Iris pigment epithelial cell (primary cell): ENCODE measurements around the gene P2RY11.

Source experiments
- DNase-seq: peaks from one replicate; pipeline ENCODE4 v3.0.0-alpha.2; 2011; ENCODE audit warnings: low read depth

Gene P2RY11

GRCh38 chr19:10093295-10094186, 18.0 kb upstream of the P2RY11 start:
- no peak for DNase-seq

GRCh38 chr19:10095622-10095947, 15.9 kb upstream of the P2RY11 start:
- no peak for DNase-seq

DNA sequence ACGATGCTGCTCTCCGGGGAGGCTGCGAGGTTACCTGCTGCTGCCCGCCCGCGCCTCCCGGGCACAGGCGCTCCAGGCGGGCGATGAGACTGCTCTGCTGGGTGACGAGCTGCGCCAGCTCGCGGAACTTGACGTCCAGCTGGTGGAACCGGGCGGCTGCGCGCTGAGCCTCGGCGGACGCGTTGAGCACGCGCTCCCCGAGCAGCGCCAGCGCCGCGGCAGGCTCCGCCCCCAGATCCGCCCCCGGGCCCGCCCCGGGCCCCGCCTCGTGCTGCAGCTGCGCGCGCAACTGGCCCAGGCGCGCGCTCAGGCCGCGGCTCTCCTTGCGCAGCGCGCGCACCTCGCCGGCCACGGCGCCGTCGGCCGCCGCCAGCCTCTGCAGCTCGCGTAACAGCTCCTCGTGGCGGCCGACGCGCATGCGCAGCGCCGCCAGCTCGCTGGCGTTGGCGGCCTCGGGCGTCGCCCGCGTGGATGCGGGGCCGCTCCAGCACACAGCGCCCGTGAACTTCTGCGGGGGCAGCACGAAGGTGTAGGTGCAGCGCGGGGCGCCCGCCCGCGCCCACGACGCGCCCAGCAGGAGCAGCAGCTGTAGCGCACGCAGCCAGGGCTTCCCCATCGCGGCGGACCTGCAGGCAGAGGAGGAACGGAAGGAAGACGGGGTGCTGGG, 15.4 kb upstream of the P2RY11 start:
- peak; percentile 85 for DNase-seq

- no peak for DNase-seq
Measured at GRCh38 chr19:10096615-10096963, 14.9 kb upstream of the P2RY11 start.

- no peak for DNase-seq
Measured at GRCh38 chr19:10100163-10100785, 11.2 kb upstream of the P2RY11 start.

GRCh38 chr19:10102787-10103236, 8.7 kb upstream of the P2RY11 start:
- no peak for DNase-seq

GRCh38 chr19:10104130-10104513, 7.4 kb upstream of the P2RY11 start:
- DNase-seq: no peak

DNA sequence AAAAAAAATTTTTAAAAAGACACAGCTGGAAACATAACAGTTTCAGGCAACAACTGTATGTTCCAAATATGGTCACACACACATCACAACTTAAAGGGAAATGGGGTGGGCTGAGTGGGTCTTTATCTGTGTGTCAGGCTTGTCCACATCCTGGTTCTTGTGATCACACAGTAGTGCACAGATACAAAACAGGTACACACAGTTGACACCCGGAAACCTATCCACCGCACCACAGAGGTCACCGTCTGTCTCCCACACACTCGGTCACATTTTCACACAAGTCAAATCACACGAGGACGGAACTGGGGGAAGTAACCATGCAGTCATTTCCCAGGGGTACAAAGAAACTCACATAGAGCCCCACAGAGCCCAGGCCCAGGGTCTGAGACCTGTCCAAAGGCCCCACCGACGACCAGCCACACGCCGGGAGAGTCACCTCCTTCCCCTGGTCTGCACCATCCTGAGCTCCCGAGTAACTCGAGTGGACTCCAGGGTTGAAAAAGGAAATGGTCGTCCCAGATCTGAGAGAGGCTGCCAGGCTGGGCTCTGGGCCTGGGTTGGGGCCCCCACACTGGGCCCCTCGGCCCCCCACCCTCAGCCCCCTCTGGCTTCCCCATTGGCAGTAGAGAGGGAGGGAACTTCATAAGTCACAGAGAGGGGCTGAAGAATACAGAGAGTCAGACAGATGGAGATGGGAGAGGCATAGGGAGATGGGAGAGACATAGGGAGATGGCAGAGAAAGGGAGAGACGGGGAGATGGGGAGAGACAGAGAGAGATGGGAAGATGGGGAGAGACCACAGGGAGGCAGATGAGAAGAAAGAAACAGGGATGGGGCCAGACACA, 6.6 kb upstream of the P2RY11 start:
- no peak for DNase-seq

- no peak for DNase-seq
Measured at GRCh38 chr19:10105509-10106099, 5.9 kb upstream of the P2RY11 start.

- DNase-seq: peak; percentile 98
Measured at GRCh38 chr19:10106100-10106936, 5.2 kb upstream of the P2RY11 start, which contains the start of gene PPAN. TSS of gene PPAN (plus strand) at chr19:10106362. CDS start at chr19:10106395, 33 bp downstream.

DNA sequence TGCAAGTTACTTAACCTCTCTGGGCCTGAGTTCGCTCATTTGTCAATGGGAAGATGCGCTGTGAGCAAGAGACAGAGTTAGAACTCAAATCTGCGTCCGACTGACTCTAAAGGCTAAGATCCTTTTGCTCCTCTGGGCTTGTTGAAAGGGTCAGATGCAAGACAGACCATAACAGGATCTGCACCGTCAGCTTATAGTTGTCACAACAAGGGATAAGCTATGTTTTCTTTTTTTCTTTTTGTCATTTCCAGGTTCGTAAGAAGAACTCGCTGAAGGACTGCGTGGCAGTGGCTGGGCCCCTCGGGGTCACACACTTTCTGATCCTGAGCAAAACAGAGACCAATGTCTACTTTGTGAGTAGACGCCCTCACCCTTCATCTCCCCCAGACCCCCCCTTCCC, 4.2 kb upstream of the P2RY11 start:
- no peak for DNase-seq

DNA sequence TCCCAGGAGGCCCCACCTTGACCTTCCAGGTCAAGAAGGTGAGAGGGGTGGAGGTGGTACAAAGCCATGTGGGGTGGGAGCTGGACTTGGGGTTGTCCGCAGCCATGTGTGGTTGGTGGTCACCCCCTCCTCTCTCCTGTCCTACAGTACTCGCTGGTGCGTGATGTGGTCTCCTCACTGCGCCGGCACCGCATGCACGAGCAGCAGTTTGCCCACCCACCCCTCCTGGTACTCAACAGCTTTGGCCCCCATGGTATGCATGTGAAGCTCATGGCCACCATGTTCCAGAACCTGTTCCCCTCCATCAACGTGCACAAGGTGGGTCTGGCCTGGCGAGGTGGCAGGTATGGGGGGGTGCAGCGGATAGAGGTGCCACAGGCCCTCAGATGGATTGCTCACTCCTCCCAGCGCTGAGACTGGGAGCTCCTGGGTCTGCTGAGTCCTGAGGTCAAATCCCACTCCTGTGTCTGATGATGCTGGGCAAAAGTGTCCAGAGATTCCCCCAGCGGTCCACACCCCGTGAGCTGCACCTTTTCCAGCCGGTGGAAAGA, 3.6 kb upstream of the P2RY11 start:
- DNase-seq: no peak

DNA sequence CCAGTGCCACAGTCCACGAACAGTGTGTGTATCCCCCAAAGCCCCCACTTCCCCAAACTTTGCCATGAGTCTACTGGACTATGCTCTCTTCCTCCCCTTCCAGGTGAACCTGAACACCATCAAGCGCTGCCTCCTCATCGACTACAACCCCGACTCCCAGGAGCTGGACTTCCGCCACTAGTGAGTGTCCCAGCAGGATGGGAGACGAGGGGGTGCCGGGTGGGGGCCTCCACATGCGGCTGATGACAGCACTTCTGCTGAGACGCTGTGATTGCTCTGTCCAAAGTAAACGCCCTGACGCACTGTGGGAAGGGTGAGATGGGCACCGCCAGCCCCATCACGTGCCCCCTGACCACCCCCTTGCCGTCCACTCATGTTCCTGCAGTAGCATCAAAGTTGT, 2.0 kb upstream of the P2RY11 start:
- DNase-seq: no peak

DNA sequence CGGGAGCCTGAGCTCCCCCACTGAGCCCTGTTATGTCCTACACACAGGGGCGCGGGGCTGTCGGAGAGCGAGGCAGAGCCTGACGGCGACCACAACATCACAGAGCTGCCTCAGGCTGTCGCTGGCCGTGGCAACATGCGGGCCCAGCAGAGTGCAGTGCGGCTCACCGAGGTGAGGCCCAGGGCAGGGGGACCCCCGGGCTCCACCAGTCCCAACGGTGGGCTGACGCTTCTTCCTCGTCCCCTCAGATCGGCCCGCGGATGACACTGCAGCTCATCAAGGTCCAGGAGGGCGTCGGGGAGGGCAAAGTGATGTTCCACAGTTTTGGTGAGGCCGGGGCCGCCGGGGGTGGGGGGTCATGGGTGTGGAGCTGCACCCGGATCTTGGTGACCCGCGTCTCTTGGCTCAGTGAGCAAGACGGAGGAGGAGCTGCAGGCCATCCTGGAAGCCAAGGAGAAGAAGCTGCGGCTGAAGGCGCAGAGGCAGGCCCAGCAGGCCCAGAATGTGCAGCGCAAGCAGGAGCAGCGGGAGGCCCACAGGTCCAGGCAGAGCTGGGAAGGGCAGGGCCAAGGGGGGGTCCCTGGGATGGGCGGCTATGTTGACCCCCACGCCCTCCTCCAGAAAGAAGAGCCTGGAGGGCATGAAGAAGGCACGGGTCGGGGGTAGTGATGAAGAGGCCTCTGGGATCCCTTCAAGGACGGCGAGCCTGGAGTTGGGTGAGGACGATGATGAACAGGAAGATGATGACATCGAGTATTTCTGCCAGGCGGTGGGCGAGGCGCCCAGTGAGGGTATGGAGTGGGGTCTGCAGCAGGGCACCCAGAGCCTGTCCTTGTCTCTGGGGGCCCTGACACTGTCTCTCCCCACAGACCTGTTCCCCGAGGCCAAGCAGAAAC, 1.2 kb upstream of the P2RY11 start:
- DNase-seq: no peak

DNA sequence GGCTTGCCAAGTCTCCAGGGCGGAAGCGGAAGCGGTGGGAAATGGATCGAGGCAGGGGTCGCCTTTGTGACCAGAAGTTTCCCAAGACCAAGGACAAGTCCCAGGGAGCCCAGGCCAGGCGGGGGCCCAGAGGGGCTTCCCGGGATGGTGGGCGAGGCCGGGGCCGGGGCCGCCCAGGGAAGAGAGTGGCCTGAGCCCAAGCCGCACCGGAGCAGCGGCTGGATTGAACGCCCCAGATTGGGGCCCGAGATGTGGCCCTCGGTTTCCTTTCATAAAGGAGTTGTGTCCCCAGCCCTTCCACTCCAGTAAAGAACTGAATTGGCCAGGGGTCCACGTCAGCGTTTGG, 548 bp upstream of the P2RY11 start:
- DNase-seq: no peak

- DNase-seq: peak; percentile 59
Measured at GRCh38 chr19:10112037-10112761, 706 bp downstream of the P2RY11 start.

- peak; percentile 39 for DNase-seq
Measured at GRCh38 chr19:10112895-10113591, 1.6 kb downstream of the P2RY11 start.

GRCh38 chr19:10113592-10113963, 2.1 kb downstream of the P2RY11 start:
- no peak for DNase-seq
